HUES48 (cell line): ENCODE measurements around the gene ADAMTS2.

Experiments used
- H3K27ac ChIP-seq: one replicate; pipeline ENCODE4 v1.7.0; 2013; ENCODE audit warnings: low read depth, low read length, inconsistent platforms
- H3K27me3 ChIP-seq: 2 replicates; pipeline ENCODE4 v1.6.1; 2013; ENCODE audit warnings: mild to moderate bottlenecking, low read length; ENCODE audit not compliant: control insufficient read depth, insufficient read depth
- H3K36me3 ChIP-seq: 2 replicates; pipeline ENCODE4 v1.6.1; 2013; ENCODE audit warnings: low read length; ENCODE audit not compliant: control insufficient read depth, insufficient read depth
- H3K4me1 ChIP-seq: 2 replicates; pipeline ENCODE4 v1.6.1; 2013; ENCODE audit warnings: mild to moderate bottlenecking, low read length; ENCODE audit not compliant: control insufficient read depth, insufficient read depth
- H3K4me3 ChIP-seq: 2 replicates; pipeline ENCODE4 v1.5.1; 2013; ENCODE audit warnings: mild to moderate bottlenecking, low read depth, low read length
- H3K9ac ChIP-seq: 2 replicates; pipeline ENCODE4 v1.6.1; 2013; ENCODE audit warnings: mild to moderate bottlenecking, low read depth, low read length, moderate library complexity
- H3K9me3 ChIP-seq: 2 replicates; pipeline ENCODE4 v1.6.1; 2013; ENCODE audit warnings: low read length; ENCODE audit not compliant: control insufficient read depth, insufficient read depth

ADAMTS2 gene

DNA sequence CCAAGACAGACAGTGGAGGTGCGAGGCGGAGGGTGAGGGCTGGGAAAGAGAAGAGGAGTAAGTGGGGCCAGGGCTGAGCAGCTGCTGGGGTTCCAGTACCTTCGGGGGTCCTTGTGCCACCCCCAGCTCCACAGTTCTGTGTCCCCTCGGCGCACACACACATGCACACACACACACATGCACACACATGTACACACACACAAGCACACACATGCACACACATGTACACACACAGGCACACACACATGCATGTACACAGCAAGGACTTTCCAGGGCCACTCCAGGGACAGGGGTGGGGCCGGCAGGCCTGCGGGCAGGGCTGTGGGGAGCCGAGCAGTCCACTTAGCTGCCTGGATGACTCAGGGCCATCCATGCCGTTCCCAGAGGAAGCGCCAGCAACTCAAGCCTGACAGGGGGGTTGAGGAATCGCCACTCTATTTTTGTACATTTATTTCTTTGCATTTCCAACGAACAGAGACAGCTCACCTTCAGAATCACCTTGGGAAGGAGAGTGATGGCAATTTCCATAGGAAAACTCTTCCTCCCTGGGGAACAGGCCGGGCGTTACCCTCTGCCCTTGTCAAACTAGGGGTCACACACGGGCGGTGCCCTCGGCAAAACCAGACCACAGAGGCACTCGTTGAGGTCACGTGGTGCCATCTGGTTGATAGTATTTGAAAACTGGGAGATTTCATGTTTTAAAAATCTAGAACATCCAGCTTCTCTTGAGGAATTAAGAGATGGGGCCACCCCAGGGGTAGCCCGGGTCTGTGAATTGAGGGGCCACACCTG is 135.7 kb downstream of the ADAMTS2 start:
- H3K36me3 ChIP-seq = no peaks in the 10 kb centered on the region
- H3K4me3 ChIP-seq = no peak overlapping the region
- H3K27ac ChIP-seq = no peak overlapping the region
- no peak overlapping the region for H3K9ac ChIP-seq
- H3K27me3 ChIP-seq = no peaks in the 10 kb centered on the region
- H3K4me1 ChIP-seq = peaks cover 4% of the 10 kb centered on the region; the same call in 1 of the 2 replicates
- H3K9me3 ChIP-seq = no peaks in the 10 kb centered on the region

DNA sequence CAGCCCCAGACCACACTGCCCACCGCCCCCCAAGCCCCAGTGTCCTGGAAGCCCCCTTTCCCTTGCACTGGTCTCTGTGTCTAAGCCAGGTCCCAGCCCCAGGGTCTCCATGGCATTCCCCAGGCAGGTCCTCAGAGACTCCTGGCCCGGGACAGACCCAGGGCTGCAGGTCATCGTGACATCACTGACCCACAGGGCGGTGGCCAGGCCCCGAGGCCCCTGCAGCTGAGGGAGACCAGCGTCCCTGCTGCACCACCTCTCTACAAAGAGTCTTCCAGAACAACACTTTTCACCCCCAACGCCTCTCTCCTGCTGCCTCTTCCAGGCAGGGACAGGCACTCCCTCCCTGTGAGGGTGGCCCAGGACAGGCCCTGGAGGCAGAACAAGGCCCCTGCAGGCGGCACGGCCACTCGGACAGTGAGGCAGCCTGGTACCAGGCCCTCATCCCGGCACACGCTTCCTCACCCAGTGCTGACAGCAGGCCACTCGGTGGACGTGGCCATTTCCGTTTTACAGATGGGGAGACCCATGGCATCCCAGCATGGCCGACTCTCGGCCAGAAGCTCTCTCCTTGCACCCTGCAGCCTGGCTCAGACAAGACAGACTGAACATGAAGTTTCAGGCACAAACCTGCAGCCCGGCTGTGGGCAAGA is 136.4 kb downstream of the ADAMTS2 start:
- H3K4me1 ChIP-seq = peaks cover 4% of the 10 kb centered on the region; the same call in 1 of the 2 replicates

GRCh38 chr5:179207920-179208705 is 137.1 kb downstream of the ADAMTS2 start:
- Histone ChIP-seq H3K9ac (no peak overlapping the region), H3K36me3 (no peaks in the 10 kb centered on the region), H3K27me3 (no peaks in the 10 kb centered on the region), H3K27ac (no peak overlapping the region), H3K4me3 (no peak overlapping the region), H3K4me1 (peaks cover 4% of the 10 kb centered on the region; the same call in 1 of the 2 replicates), H3K9me3 (no peaks in the 10 kb centered on the region)

More for the DNA sequence above, 136.4 kb downstream of the ADAMTS2 start:
- Histone ChIP-seq H3K36me3 (no peaks in the 10 kb centered on the region), H3K27ac (no peak overlapping the region), H3K9ac (no peak overlapping the region), H3K4me3 (no peak overlapping the region), H3K27me3 (no peaks in the 10 kb centered on the region), H3K9me3 (no peaks in the 10 kb centered on the region)

DNA sequence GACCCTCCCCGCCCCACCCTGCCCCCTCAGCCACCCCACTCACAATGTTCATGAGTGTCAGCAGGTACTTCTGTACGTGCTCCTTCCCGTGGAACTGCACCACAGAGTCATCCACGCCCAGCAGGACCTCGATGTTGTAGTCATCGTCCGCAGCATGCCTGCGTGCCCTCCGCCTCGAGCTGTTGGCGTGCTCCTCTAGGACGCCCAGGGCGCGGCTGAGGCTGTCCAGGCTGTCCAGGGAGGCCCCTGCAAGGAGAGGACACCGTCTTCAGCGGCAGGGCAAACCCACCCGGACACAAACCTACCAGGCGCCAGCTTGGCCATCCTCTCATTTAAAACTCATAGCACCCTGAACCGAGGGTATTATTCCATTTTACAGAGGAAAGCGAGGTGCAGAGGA is 137.8 kb downstream of the ADAMTS2 start:
- no peaks in the 10 kb centered on the region for H3K27me3 ChIP-seq
- H3K27ac ChIP-seq = no peak overlapping the region
- H3K4me3 ChIP-seq = no peak overlapping the region
- H3K9ac ChIP-seq = no peak overlapping the region
- H3K9me3 ChIP-seq = no peaks in the 10 kb centered on the region
- peaks cover 4% of the 10 kb centered on the region; the same call in 1 of the 2 replicates for H3K4me1 ChIP-seq
- no peaks in the 10 kb centered on the region for H3K36me3 ChIP-seq

GRCh38 chr5:179206366-179206765 is 138.9 kb downstream of the ADAMTS2 start:
- Histone ChIP-seq H3K27ac (no peak overlapping the region), H3K4me3 (no peak overlapping the region), H3K27me3 (no peaks in the 10 kb centered on the region), H3K9ac (no peak overlapping the region), H3K4me1 (peaks cover 4% of the 10 kb centered on the region; the same call in 1 of the 2 replicates), H3K9me3 (no peaks in the 10 kb centered on the region), H3K36me3 (no peaks in the 10 kb centered on the region)

DNA sequence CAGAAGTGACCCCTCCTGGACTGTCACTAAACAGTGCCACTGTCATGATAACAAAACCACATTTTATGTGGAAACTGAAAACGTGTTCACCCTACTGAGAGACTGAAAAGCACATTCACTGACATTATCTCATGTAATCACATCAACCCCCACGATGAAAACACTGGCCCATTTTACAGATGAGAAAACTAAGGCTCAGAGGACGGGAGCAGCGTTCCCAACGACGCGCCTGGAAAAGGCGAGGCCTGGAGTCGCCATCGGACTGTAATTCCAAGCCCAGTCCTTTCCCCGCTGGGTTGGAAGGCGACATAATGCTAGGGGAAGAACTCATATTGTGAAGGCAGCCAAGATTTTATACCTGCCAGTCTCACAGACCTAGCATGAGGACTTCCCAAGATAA is 140.0 kb downstream of the ADAMTS2 start:
- Histone ChIP-seq H3K27me3 (no peaks in the 10 kb centered on the region), H3K36me3 (no peaks in the 10 kb centered on the region), H3K9me3 (no peaks in the 10 kb centered on the region), H3K27ac (no peak overlapping the region), H3K4me3 (no peak overlapping the region), H3K4me1 (peaks cover 4% of the 10 kb centered on the region; the same call in 1 of the 2 replicates), H3K9ac (no peak overlapping the region)

GRCh38 chr5:179204572-179204971 is 140.7 kb downstream of the ADAMTS2 start:
- peaks cover 4% of the 10 kb centered on the region; the same call in 1 of the 2 replicates for H3K4me1 ChIP-seq
- no peaks in the 10 kb centered on the region for H3K27me3 ChIP-seq
- H3K36me3 ChIP-seq = no peaks in the 10 kb centered on the region
- no peak overlapping the region for H3K27ac ChIP-seq
- H3K4me3 ChIP-seq = no peak overlapping the region
- no peaks in the 10 kb centered on the region for H3K9me3 ChIP-seq
- H3K9ac ChIP-seq = no peak overlapping the region

GRCh38 chr5:179203248-179203647 is 142.0 kb downstream of the ADAMTS2 start:
- Histone ChIP-seq H3K9ac (no peak overlapping the region), H3K9me3 (no peaks in the 10 kb centered on the region), H3K4me3 (no peak overlapping the region), H3K27me3 (no peaks in the 10 kb centered on the region), H3K27ac (no peak overlapping the region), H3K4me1 (peaks cover 4% of the 10 kb centered on the region; the same call in 1 of the 2 replicates), H3K36me3 (no peaks in the 10 kb centered on the region)

GRCh38 chr5:179201986-179202385 is 143.3 kb downstream of the ADAMTS2 start:
- H3K4me3 ChIP-seq = no peak overlapping the region
- no peak overlapping the region for H3K9ac ChIP-seq
- H3K4me1 ChIP-seq = peaks cover 2% of the 10 kb centered on the region; the same call in 1 of the 2 replicates
- no peak overlapping the region for H3K27ac ChIP-seq
- no peaks in the 10 kb centered on the region for H3K27me3 ChIP-seq
- H3K36me3 ChIP-seq = no peaks in the 10 kb centered on the region
- no peaks in the 10 kb centered on the region for H3K9me3 ChIP-seq

DNA sequence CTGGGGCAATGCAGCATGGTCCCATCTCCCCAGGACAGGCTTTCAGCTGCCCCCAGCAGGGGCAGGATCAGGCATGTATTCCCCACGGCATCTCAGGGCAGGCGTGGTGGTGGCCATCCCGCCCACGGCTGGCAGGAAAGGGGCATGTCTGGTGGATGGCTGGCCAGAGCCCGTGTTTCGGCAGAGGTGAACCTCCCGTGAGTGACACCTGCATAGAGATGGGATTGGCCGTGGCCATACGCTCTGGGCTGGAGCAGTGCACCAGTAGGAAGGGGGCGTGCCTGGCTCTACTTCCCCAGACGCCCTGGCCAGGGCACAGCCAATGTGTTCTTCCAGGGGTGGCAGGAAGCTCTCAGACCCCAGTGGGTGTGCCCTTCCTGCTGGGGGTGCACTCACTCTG is 146.0 kb downstream of the ADAMTS2 start:
- Histone ChIP-seq H3K36me3 (no peaks in the 10 kb centered on the region), H3K4me3 (no peak overlapping the region), H3K27me3 (no peaks in the 10 kb centered on the region), H3K9me3 (no peaks in the 10 kb centered on the region), H3K4me1 (no peaks in the 10 kb centered on the region), H3K27ac (no peak overlapping the region), H3K9ac (no peak overlapping the region)
